Stimulated activated CD4-positive, alpha-beta T cell treated with anti-CD3 and anti-CD28 coated beads, Interleukin-15, amount 100 ng/mL, for 48 hours (primary cell): ENCODE measurements around the gene MMP7.

ENCODE experiments used
- DNase-seq, 2 donors: peaks; one replicate each; pipeline ENCODE4 v3.0.0-alpha.2; 2020; ENCODE audit warnings: low read depth in 2 of 2

Gene MMP7

GRCh38 chr11:102495161-102496042, 35.1 kb downstream of the MMP7 start:
- peak in 1 of 2 donors; percentile 26 for DNase-seq

- DNase-seq: no peak
These were observed 36.3 kb downstream of the MMP7 start for GRCh38 chr11:102494216-102494615.

GRCh38 chr11:102493524-102493923, 37.0 kb downstream of the MMP7 start:
- DNase-seq: no peak

DNA sequence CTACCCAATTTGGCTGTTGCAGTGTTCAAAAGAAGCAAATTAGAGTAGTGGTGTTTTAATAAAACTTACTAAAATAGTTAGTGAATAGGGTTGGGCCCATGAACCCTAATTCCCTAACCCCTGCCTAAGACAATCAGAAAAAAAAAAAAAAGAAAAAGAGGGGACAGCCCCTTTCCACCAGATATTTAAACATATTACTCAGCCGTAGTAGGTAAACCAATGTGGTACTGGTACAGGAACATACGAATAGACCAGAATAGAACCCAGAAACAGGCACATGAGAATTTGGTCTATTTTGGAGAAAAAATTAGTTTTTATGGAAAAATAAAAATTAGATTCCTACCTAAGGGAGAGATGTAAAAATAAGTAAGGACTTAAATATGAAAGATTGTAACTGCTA, 38.6 kb downstream of the MMP7 start:
- no peak for DNase-seq

GRCh38 chr11:102489186-102490145, 41.1 kb downstream of the MMP7 start:
- no peak for DNase-seq

DNA sequence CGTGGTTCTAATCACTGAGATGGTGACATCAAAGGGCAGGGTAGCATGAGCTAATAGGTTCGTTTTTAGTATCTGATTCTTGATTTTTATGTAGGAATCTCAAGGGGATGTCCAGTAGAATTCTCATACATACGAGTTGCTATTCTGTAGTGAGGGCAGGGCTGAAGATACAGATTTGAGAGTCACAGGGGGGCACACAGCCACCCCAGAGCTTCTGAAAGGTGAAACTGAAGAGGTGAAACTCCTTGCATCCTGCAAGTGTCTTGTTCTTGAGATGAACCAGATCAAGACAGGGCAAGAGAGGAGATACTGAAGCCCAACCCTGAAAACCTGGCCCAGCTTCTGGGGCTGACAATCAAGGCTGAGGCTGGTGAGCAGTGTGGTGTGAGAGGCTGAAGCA, 42.3 kb downstream of the MMP7 start:
- no peak for DNase-seq

DNA sequence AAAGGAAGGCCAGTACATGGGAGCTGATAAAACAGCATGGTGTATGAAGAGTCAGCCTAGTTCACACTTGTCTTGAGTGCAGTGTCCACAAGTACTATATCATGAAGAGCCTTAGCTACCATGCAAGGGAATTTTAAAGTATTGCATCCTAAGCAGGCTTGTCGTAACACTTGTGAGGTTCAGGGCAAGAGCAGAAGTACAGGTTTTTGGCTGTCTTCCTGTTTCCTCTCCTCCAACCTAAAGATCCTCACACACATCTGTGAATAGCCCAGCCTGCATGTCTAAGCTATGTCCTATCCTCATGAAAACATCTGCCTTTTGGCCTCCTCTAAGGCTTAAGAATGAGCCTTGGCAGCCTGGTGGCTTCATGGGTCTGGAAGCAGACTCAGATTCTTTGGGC, 43.3 kb downstream of the MMP7 start:
- no peak for DNase-seq

GRCh38 chr11:102486584-102486983, 44.0 kb downstream of the MMP7 start:
- DNase-seq: no peak

- no peak for DNase-seq
These were observed 45.3 kb downstream of the MMP7 start for GRCh38 chr11:102485095-102485722.

DNA sequence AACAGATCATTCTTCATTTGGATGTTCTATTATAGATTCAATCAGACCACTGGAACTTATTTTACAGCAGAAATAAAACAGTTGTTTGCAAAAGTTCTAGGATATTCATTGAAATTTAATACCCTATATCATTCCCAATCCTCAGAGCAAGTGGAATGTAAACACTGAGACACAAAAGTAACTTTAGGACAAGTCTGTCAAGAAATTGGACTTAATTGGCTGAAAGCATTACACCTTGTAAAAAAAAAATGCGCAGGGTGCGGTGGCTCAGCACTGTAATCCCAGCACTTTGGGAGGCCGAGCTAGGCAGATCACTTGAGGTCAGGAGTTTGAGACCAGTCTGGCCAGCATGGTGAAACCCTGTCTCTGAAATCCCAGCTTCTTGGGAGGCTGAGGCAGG, 48.1 kb downstream of the MMP7 start:
- DNase-seq: no peak

- no peak for DNase-seq
These were observed 50.8 kb downstream of the MMP7 start for GRCh38 chr11:102479733-102480132.

DNA sequence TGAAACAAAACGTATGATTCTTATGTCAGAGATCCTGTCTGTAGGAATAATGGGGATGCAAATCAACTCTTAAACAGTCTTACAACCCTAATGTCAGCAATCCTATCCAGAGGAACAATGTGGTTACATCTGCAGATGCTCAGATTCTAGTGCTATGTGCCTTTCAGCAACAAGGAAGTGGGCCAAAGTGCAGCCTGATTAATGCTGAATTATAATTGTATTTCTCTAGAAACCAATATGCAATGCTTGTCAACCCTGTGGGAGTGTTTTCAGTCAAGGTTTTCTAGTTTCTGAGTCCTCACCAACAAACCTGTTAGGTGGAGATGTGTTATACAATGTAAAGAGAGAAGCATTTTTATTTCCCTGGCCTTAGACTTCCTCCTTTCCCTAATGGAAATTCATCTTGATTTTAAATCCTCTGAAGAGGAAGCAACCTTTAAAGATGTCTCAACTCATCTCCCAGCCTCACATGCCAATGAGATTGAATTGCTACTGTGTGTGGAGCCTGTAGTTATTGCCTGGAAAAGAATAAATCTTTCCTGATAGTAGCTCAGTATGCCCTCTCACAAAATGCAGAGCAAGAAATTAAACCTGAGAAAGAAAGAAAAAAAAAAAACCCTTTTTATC, 51.8 kb downstream of the MMP7 start:
- no peak for DNase-seq

GRCh38 chr11:102476812-102477211, 53.7 kb downstream of the MMP7 start:
- peak in 1 of 2 donors; percentile 21 for DNase-seq

DNA sequence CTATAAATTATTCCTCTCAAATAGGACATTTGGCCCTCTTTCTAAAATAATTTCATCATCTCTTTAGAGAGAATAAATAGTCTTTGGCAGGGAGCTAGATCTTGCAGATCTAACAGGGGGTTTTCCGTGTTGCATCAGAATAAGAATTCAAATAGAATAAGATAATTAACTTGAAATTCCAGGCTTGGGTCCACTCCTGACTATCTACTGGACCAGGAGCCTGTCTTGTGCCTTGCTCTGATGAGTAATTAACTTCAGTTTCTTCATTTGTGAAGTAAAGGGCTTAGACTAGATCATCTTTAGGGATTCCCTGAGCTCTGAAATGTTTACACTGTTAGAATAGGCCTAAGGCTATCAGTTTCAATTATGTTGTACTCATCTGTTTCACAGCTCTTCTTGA, 54.5 kb downstream of the MMP7 start:
- DNase-seq: no peak

DNA sequence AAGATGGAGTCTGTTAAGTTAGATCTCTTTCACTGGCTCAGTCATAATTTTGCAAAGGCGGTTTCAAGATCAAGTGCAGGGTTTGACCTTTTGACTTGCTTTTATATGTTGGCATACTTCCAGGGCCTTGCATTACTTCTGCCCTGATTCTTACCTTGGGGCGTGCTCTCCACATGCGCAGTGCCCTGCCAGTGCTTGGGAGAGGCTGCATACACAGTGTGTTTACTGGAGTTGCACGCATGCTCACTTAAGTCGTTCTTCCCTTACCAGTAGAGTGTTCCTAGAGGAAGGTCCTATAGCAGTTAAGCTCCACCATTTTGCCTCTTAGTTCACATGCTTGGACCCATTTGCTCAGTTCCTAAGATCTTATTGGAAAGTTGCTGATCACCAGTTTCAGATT, 57.0 kb downstream of the MMP7 start:
- DNase-seq: no peak

- no peak for DNase-seq
These were observed 58.4 kb downstream of the MMP7 start for GRCh38 chr11:102472127-102472526.

DNA sequence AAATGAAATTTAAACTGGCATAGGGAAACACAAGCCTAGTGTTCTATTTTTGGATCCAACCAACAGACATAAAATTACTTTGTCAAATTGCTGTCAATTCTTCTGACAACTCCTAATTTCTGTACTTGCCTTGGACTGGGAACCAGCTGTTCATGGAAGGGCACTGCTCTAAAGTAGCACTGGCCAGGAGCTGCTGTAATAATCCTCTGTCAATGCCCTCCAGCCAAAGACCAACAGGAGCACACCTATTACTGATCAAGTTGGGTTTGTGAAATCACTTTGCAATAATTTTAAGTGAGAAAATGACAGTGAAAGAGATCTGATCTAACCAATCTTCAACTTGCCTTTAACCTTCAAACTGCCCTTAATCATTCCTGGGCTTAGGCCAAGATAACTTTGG, 59.1 kb downstream of the MMP7 start:
- DNase-seq: no peak
